HCT116 (cell line): ENCODE data around the gene PKNOX2. TPM values are rescaled to one million over a fixed set of nuclear protein-coding genes. Genes with fewer than 3 reads are reported as not detected.

Experiments
- ATAC-seq: fragments of 200-7000 bp; cut with Tn5 transposase; 2 replicates; pipeline ENCODE4 v1.9.1; 2020; ENCODE audit warnings: mild to moderate bottlenecking, moderate library complexity
- BruUV-seq: library from RNA; stranded (reverse); fragments of 400-500 nt; replicated peaks from 2 replicates; lab custom pipeline; 2021; lab: Mats Ljungman, UMichigan
- CTCF ChIA-PET: fragments of 300-600 bp; sonication (Branson Sonifier 250); formaldehyde crosslinking; loops from one replicate; lab custom pipeline; 2021; ENCODE audit warnings: antibody characterized with exemption; lab: Charles Lee
- POLR2A ChIA-PET: fragments of 300-600, 350-600 bp; sonication (Branson Sonifier 250); formaldehyde crosslinking; loops from one replicate; lab custom pipeline; 2021; ENCODE audit warnings: antibody characterized with exemption; lab: Charles Lee
- RAD21 ChIA-PET, 2 experiments: fragments of 300-600 bp; sonication (Branson Sonifier 250); formaldehyde crosslinking; loops; one replicate each; lab custom pipeline; 2023; ENCODE audit warnings: low total read pairs in 2 of 2; ENCODE audit not compliant: uncharacterized antibody in 2 of 2, unreplicated experiment in 2 of 2, low non-redundant PET in 1 of 2; lab: Charles Lee
- DNase-seq: peaks from one replicate; pipeline ENCODE4 v3.0.0-alpha.2; 2010; ENCODE audit warnings: low read depth, low spot score
- H2AFZ ChIP-seq: fragments of 200-600 bp; shearing (Covaris generic), sonication (generic); 2 replicates; pipeline ENCODE4 v1.6.1; 2017; ENCODE audit warnings: low read depth, mixed run types, mixed read lengths, antibody characterized with exemption, low read length; ENCODE audit not compliant: poor library complexity, severe bottlenecking
- H3K27ac ChIP-seq: 2 replicates; pipeline ENCODE4 v1.5.1; 2012; ENCODE audit warnings: low read depth, low read length
- H3K27me3 ChIP-seq: fragments of 200-600 bp; sonication (generic); 2 replicates; pipeline ENCODE4 v1.6.1; 2016; ENCODE audit warnings: mixed run types, low read length, mixed read lengths; ENCODE audit not compliant: insufficient read depth
- H3K36me3 ChIP-seq, 2 experiments: fragments of 200-500 bp in 1 of 2; fragments of 200-600 bp in 1 of 2; sonication (Bioruptor generic) in 1 of 2; sonication (generic) in 1 of 2; 2 replicates each; pipeline versions ENCODE4 v1.5.1 to v1.6.1; 2014 to 2016; ENCODE audit warnings: low read length in 2 of 2, inconsistent platforms in 1 of 2, mixed read lengths in 1 of 2, mixed run types in 1 of 2; ENCODE audit not compliant: insufficient read depth in 2 of 2, control insufficient read depth in 1 of 2
- H3K4me1 ChIP-seq, 2 experiments: fragments of 200-600 bp in 1 of 2; sonication (generic) in 1 of 2; 2 replicates each; pipeline versions ENCODE4 v1.5.1 to v1.6.1; 2012 to 2017; ENCODE audit warnings: low read length in 2 of 2, inconsistent platforms in 1 of 2, mild to moderate bottlenecking in 1 of 2, mixed read lengths in 1 of 2, mixed run types in 1 of 2, moderate library complexity in 1 of 2; ENCODE audit not compliant: insufficient read depth in 2 of 2, control insufficient read depth in 1 of 2
- H3K4me2 ChIP-seq: fragments of 200-600 bp; sonication (generic); 2 replicates; pipeline ENCODE4 v1.6.1; 2017; ENCODE audit warnings: mixed run types, low read length, mixed read lengths
- H3K4me3 ChIP-seq, 2 experiments: fragments of 200-600 bp in 1 of 2; sonication (generic) in 1 of 2; replicated peaks in 1 of 2; 2 replicates each; pipeline ENCODE4 v1.5.1; 2011 to 2016; ENCODE audit warnings: low read length in 2 of 2, control low read depth in 1 of 2, low read depth in 1 of 2, mild to moderate bottlenecking in 1 of 2, mixed read lengths in 1 of 2, mixed run types in 1 of 2
- H3K79me2 ChIP-seq: fragments of 200-600 bp; sonication (generic); 2 replicates; pipeline ENCODE4 v1.6.1; 2017; ENCODE audit warnings: mild to moderate bottlenecking, mixed run types, low read length, moderate library complexity, mixed read lengths; ENCODE audit not compliant: insufficient read depth
- H3K9ac ChIP-seq: fragments of 200-600 bp; sonication (generic); 2 replicates; pipeline ENCODE4 v1.6.1; 2016; ENCODE audit warnings: low read length, mixed read lengths
- H3K9me2 ChIP-seq: fragments of 200-600 bp; sonication (generic), shearing (Covaris generic); 2 replicates; pipeline ENCODE4 v1.6.1; 2017; ENCODE audit warnings: mixed run types, mild to moderate bottlenecking, moderate library complexity; ENCODE audit not compliant: insufficient read depth
- H3K9me3 ChIP-seq, 2 experiments: fragments of 200-500 bp in 1 of 2; fragments of 200-600 bp in 1 of 2; sonication (Bioruptor generic) in 1 of 2; sonication (generic) in 1 of 2; 2 replicates each; pipeline ENCODE4 v1.6.1; 2014 to 2017; ENCODE audit warnings: low read length in 2 of 2, mixed read lengths in 2 of 2, inconsistent platforms in 1 of 2, low read depth in 1 of 2, mild to moderate bottlenecking in 1 of 2, mixed run types in 1 of 2, moderate library complexity in 1 of 2; ENCODE audit not compliant: control insufficient read depth in 1 of 2, insufficient read depth in 1 of 2
- H4K20me1 ChIP-seq: fragments of 200-600 bp; sonication (generic), shearing (Covaris generic); 2 replicates; pipeline ENCODE4 v1.6.1; 2017; ENCODE audit warnings: mixed run types, mild to moderate bottlenecking, moderate library complexity; ENCODE audit not compliant: insufficient read depth
- CBX3 ChIP-seq: IDR thresholded peaks from 2 replicates; pipeline ENCODE4 v1.6.1; 2012; ENCODE audit warnings: low read depth
- CEBPB ChIP-seq: IDR thresholded peaks from 2 replicates; pipeline ENCODE4 v1.6.1; 2012; ENCODE audit warnings: low read depth
- EZH2 ChIP-seq: fragments of 200-600 bp; sonication (generic); IDR thresholded peaks from 2 replicates; pipeline ENCODE4 v1.6.1; 2017; ENCODE audit warnings: antibody characterized with exemption, mixed run types
- EZH2phosphoT487 ChIP-seq: fragments of 200-600 bp; IDR thresholded peaks from 2 replicates; pipeline ENCODE4 v1.6.1; 2018; ENCODE audit warnings: antibody characterized with exemption, borderline replicate concordance
- FOSL1 ChIP-seq: IDR thresholded peaks from 2 replicates; pipeline ENCODE4 v1.6.1; 2012; ENCODE audit warnings: low read depth
- JUND ChIP-seq: IDR thresholded peaks from 2 replicates; pipeline ENCODE4 v1.6.1; 2012
- POLR2A ChIP-seq: IDR thresholded peaks from 2 replicates; pipeline ENCODE4 v1.7.0; 2011; ENCODE audit warnings: borderline replicate concordance; ENCODE audit not compliant: insufficient read depth, insufficient read length; ENCODE audit errors: extremely low read depth
- POLR2AphosphoS5 ChIP-seq: IDR thresholded peaks from 2 replicates; pipeline ENCODE4 v1.6.1; 2011; ENCODE audit warnings: mild to moderate bottlenecking, low read depth, low read length, moderate library complexity
- RAD21 ChIP-seq: IDR thresholded peaks from 2 replicates; pipeline ENCODE4 v1.6.1; 2012; ENCODE audit warnings: low read depth, mild to moderate bottlenecking
- SIN3A ChIP-seq: IDR thresholded peaks from 2 replicates; pipeline ENCODE4 v1.6.1; 2012; ENCODE audit warnings: low read depth
- SP1 ChIP-seq: IDR thresholded peaks from 2 replicates; pipeline ENCODE4 v1.6.1; 2012; ENCODE audit warnings: low read depth
- SRF ChIP-seq: IDR thresholded peaks from 2 replicates; pipeline ENCODE4 v1.6.1; 2012; ENCODE audit warnings: low read depth
- YY1 ChIP-seq: IDR thresholded peaks from 2 replicates; pipeline ENCODE4 v1.6.1; 2011; ENCODE audit warnings: low read length, low read depth, moderate library complexity, mild to moderate bottlenecking; ENCODE audit not compliant: insufficient replicate concordance; ENCODE audit errors: extremely low read depth
- ZFX ChIP-seq: fragments of 450-650 bp; IDR thresholded peaks from 2 replicates; pipeline ENCODE4 v1.6.1; 2017
- intact Hi-C: fragments of 100-400 bp; cut with micrococcal nuclease; formaldehyde crosslinking; loops from 2 replicates; pipeline ENCODE4 v1.10.0; 2022
- total RNA-seq: library from RNA; stranded (reverse); gene quantifications from one replicate; pipeline ENCODE4 v1.2.1, GENCODE V29; 2021; ENCODE audit not compliant: unreplicated experiment
- TF ChIP-seq, protein P1 (sequence below): IDR thresholded peaks from 2 replicates; pipeline ENCODE4 v1.6.1; 2011; ENCODE audit warnings: mild to moderate bottlenecking, low read length, moderate library complexity; ENCODE audit not compliant: insufficient replicate concordance; ENCODE audit errors: extremely low read depth
- TF ChIP-seq, protein P2 (sequence below): IDR thresholded peaks from 2 replicates; pipeline ENCODE4 v1.6.1; 2012; ENCODE audit warnings: low read depth
- TF ChIP-seq, protein P3 (sequence below), 3 experiments: fragments of 200-600 bp in 1 of 3; sonication (generic) in 1 of 3; IDR thresholded peaks in 2 of 3; conservative IDR thresholded peaks in 1 of 3; 2 replicates each; pipeline ENCODE4 v1.5.1; 2012 to 2017; ENCODE audit warnings: low read depth in 2 of 3, low read length in 2 of 3, antibody characterized with exemption in 1 of 3, borderline replicate concordance in 1 of 3, control low read depth in 1 of 3, mild to moderate bottlenecking in 1 of 3, mixed read lengths in 1 of 3, mixed run types in 1 of 3, moderate library complexity in 1 of 3; ENCODE audit not compliant: insufficient read depth in 1 of 3
- TF ChIP-seq, protein P4 (sequence below): IDR thresholded peaks from 2 replicates; pipeline ENCODE4 v1.6.1; 2012
- TF ChIP-seq, protein P5 (sequence below): IDR thresholded peaks from 2 replicates; pipeline ENCODE4 v1.6.1; 2012

Gene PKNOX2
- total RNA-seq, 1 experiment from 2014 or later = 0.20 TPM

DNA sequence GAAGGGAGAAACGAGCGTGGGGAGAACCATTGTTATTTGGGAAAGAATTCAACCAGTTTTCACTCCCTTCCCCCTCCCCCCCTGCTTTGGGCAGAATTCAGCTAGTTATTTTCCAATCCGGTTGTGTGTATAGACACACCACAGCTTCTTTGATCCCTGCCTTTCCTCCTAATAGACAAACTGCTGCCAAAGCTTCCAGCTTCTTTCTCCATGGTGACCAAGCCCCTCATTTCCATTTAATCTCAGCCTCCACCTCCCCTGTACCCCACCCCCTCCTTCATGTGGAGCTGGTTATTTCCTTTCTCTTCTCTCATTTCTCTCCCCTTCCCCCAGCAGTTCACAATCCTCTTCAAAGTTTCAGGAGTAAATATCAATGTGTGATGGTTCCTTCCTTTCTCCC, 24.8 kb upstream of the PKNOX2 start:
- H3K27ac ChIP-seq = no peak overlapping the region
- no peaks in the 10 kb centered on the region for H4K20me1 ChIP-seq
- no peak overlapping the region for H3K4me3 ChIP-seq
- DNase-seq (no peak), ATAC-seq (no peak)
- H3K4me1 ChIP-seq = peaks cover 0 to 2% of the 10 kb centered on the region in 2 experiments; a peak in 1 of 4 replicates
- CTCF ChIA-PET = interaction anchor here (1.0 kb wide), 1 partner anchor 15 kb away, joined by 6 read pairs; no protein-coding TSS in a partner anchor
- RAD21 ChIA-PET = no interaction called here
- peaks cover 3% of the 10 kb centered on the region; the same call in 1 of the 2 replicates for H3K27me3 ChIP-seq
- no peak overlapping the region for H3K4me2 ChIP-seq
- TF ChIP-seq POLR2A (no peak), FOSL1 (no peak), ZFX (no peak), SRF (no peak), EZH2phosphoT487 (no peak), YY1 (no peak), EZH2 (no peak), RAD21 (no peak), CBX3 (no peak), JUND (no peak), CEBPB (no peak), SIN3A (no peak), POLR2AphosphoS5 (no peak), SP1 (no peak)
- TF ChIP-seq, protein P1, sequence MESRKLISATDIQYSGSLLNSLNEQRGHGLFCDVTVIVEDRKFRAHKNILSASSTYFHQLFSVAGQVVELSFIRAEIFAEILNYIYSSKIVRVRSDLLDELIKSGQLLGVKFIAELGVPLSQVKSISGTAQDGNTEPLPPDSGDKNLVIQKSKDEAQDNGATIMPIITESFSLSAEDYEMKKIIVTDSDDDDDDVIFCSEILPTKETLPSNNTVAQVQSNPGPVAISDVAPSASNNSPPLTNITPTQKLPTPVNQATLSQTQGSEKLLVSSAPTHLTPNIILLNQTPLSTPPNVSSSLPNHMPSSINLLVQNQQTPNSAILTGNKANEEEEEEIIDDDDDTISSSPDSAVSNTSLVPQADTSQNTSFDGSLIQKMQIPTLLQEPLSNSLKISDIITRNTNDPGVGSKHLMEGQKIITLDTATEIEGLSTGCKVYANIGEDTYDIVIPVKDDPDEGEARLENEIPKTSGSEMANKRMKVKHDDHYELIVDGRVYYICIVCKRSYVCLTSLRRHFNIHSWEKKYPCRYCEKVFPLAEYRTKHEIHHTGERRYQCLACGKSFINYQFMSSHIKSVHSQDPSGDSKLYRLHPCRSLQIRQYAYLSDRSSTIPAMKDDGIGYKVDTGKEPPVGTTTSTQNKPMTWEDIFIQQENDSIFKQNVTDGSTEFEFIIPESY = no peak
- TF ChIP-seq, protein P2, sequence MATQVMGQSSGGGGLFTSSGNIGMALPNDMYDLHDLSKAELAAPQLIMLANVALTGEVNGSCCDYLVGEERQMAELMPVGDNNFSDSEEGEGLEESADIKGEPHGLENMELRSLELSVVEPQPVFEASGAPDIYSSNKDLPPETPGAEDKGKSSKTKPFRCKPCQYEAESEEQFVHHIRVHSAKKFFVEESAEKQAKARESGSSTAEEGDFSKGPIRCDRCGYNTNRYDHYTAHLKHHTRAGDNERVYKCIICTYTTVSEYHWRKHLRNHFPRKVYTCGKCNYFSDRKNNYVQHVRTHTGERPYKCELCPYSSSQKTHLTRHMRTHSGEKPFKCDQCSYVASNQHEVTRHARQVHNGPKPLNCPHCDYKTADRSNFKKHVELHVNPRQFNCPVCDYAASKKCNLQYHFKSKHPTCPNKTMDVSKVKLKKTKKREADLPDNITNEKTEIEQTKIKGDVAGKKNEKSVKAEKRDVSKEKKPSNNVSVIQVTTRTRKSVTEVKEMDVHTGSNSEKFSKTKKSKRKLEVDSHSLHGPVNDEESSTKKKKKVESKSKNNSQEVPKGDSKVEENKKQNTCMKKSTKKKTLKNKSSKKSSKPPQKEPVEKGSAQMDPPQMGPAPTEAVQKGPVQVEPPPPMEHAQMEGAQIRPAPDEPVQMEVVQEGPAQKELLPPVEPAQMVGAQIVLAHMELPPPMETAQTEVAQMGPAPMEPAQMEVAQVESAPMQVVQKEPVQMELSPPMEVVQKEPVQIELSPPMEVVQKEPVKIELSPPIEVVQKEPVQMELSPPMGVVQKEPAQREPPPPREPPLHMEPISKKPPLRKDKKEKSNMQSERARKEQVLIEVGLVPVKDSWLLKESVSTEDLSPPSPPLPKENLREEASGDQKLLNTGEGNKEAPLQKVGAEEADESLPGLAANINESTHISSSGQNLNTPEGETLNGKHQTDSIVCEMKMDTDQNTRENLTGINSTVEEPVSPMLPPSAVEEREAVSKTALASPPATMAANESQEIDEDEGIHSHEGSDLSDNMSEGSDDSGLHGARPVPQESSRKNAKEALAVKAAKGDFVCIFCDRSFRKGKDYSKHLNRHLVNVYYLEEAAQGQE = no peak
- TF ChIP-seq, protein P3, sequence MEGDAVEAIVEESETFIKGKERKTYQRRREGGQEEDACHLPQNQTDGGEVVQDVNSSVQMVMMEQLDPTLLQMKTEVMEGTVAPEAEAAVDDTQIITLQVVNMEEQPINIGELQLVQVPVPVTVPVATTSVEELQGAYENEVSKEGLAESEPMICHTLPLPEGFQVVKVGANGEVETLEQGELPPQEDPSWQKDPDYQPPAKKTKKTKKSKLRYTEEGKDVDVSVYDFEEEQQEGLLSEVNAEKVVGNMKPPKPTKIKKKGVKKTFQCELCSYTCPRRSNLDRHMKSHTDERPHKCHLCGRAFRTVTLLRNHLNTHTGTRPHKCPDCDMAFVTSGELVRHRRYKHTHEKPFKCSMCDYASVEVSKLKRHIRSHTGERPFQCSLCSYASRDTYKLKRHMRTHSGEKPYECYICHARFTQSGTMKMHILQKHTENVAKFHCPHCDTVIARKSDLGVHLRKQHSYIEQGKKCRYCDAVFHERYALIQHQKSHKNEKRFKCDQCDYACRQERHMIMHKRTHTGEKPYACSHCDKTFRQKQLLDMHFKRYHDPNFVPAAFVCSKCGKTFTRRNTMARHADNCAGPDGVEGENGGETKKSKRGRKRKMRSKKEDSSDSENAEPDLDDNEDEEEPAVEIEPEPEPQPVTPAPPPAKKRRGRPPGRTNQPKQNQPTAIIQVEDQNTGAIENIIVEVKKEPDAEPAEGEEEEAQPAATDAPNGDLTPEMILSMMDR (IDR thresholded peaks at IDR 0.05 in 2 of 3, conservative IDR thresholded peaks at IDR 0.05 in 1 of 3; ENCODE audit: borderline replicate concordance in 1 of 3, insufficient read depth in 1 of 3, low read depth in 2 of 3, low read length in 2 of 3) = no peak
- TF ChIP-seq, protein P4, sequence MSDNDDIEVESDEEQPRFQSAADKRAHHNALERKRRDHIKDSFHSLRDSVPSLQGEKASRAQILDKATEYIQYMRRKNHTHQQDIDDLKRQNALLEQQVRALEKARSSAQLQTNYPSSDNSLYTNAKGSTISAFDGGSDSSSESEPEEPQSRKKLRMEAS = no peak
- TF ChIP-seq, protein P5, sequence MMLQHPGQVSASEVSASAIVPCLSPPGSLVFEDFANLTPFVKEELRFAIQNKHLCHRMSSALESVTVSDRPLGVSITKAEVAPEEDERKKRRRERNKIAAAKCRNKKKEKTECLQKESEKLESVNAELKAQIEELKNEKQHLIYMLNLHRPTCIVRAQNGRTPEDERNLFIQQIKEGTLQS = no peak
- H3K9me3 ChIP-seq = no peaks in the 10 kb centered on the region
- H3K36me3 ChIP-seq = no peaks in the 10 kb centered on the region
- intact Hi-C loops = loop anchor here (10.0 kb wide), 2 partner anchors 205 to 265 kb away; no protein-coding TSS in a partner anchor
- H3K79me2 ChIP-seq = no peaks in the 10 kb centered on the region
- BruUV-seq = no TSS peak
- POLR2A ChIA-PET = interaction anchor here (2.1 kb wide), 1 partner anchor 16 kb away, joined by 8 read pairs; no protein-coding TSS in a partner anchor
- no peaks in the 10 kb centered on the region for H3K9me2 ChIP-seq
- H2AFZ ChIP-seq = no peak overlapping the region
- no peak overlapping the region for H3K9ac ChIP-seq
